Dermis microvascular lymphatic vessel endothelial cell (primary cell): Measurements from ENCODE around the gene GLIPR1L2. TPM values are rescaled to one million over a fixed set of nuclear protein-coding genes. Genes with fewer than 3 reads are reported as not detected.

Experiments used
- DNase-seq, 2 donors: peaks; one replicate each; pipeline versions ENCODE4 v3.0.0 to v3.0.0-alpha.2; 2010; ENCODE audit warnings: low read depth in 2 of 2
- total RNA-seq: library from RNA; depleted of rRNA; stranded (reverse); fragments of >200 nt; gene quantifications from 2 replicates; pipeline ENCODE4 v1.2.1, GENCODE V29; 2014

Gene GLIPR1L2
- total RNA-seq, 1 donor from 2014 or later, result under 0.01 TPM

- no peak for DNase-seq
Observed at GRCh38 chr12:75476071-75476470, 85.2 kb downstream of the GLIPR1L2 start.

- no peak for DNase-seq
Observed at GRCh38 chr12:75477137-75477536, 86.2 kb downstream of the GLIPR1L2 start.

- DNase-seq, result no peak
Observed at GRCh38 chr12:75478116-75478794, 87.4 kb downstream of the GLIPR1L2 start.

- peak in 1 of 2 donors; percentile 12 for DNase-seq
Observed at GRCh38 chr12:75479963-75480461, 89.1 kb downstream of the GLIPR1L2 start.

- DNase-seq, result peak; percentile 10 to 87
Observed at GRCh38 chr12:75480469-75480949, 89.6 kb downstream of the GLIPR1L2 start, which contains the start of gene GLIPR1. Gene GLIPR1 (plus strand): TSS chr12:75480755. CDS start chr12:75480881, 126 bp downstream.

GRCh38 chr12:75481013-75481705 is 90.3 kb downstream of the GLIPR1L2 start:
- peak in 1 of 2 donors; percentile 5 for DNase-seq

GRCh38 chr12:75481774-75482173 is 90.9 kb downstream of the GLIPR1L2 start:
- no peak for DNase-seq

Other genes starting within 250 kb of the GLIPR1L2 start
- gene KCNC2, start 181.2 kb upstream of the GLIPR1L2 start, total RNA-seq, result not detected in 2 replicates
- gene CAPS2, start 60.8 kb upstream of the GLIPR1L2 start, total RNA-seq, result 0.26 and 0.63 TPM in 2 replicates
- gene GLIPR1L1, start 56.4 kb upstream of the GLIPR1L2 start, total RNA-seq, result not detected in 2 replicates
- 1.3 TPM in 2 replicates for gene GLIPR1, start 89.7 kb downstream of the GLIPR1L2 start, total RNA-seq
- 19.1 and 19.3 TPM in 2 replicates for gene KRR1, start 120.5 kb downstream of the GLIPR1L2 start, total RNA-seq